HepG2 (cell line): ENCODE results near the gene MSI2. TPM values are rescaled to one million over a fixed set of nuclear protein-coding genes. Genes with fewer than 3 reads are reported as not detected.
A peak's percentile ranks its signal among the peaks of the same experiment; 100 is the strongest.

Source experiments
- CREB1 ChIP-seq, 2 experiments: fragments of 450-650 bp in 1 of 2; IDR thresholded peaks; 2 replicates each; pipeline ENCODE4 v1.6.1; 2016 to 2017; ENCODE audit warnings: control low read depth in 1 of 2, mild to moderate bottlenecking in 1 of 2, missing compliant biosample characterization in 1 of 2, missing genetic modification characterization in 1 of 2
- HMGA1 ChIP-seq: sonication (generic); formaldehyde crosslinking; conservative IDR thresholded peaks from 2 replicates; pipeline ENCODE4 v1.4.0; 2020; ENCODE audit warnings: missing genetic modification reagents
- HOXA5 ChIP-seq: sonication (generic); formaldehyde crosslinking; IDR thresholded peaks from 2 replicates; pipeline ENCODE4 v1.4.0; 2020; ENCODE audit warnings: missing genetic modification reagents
- HOXD1 ChIP-seq: sonication (generic); formaldehyde crosslinking; IDR thresholded peaks from 2 replicates; pipeline ENCODE4 v1.5.0; 2020; ENCODE audit warnings: missing genetic modification reagents
- KDM4B ChIP-seq: sonication (generic); formaldehyde crosslinking; IDR thresholded peaks from 2 replicates; pipeline ENCODE4 v1.4.0; 2020; ENCODE audit warnings: missing genetic modification reagents
- MED1 ChIP-seq: sonication (generic); formaldehyde crosslinking; IDR thresholded peaks from 2 replicates; pipeline ENCODE4 v1.4.0; 2020; ENCODE audit warnings: missing genetic modification reagents
- MEIS1 ChIP-seq: sonication (generic); formaldehyde crosslinking; IDR thresholded peaks from 2 replicates; pipeline ENCODE4 v1.9.0; 2021; ENCODE audit warnings: mild to moderate bottlenecking, missing genetic modification reagents, moderate library complexity, borderline replicate concordance
- MIXL1 ChIP-seq: IDR thresholded peaks from 2 replicates; pipeline ENCODE4 v1.6.1; 2016
- POLR2AphosphoS2 ChIP-seq: IDR thresholded peaks from 2 replicates; pipeline ENCODE4 v1.6.1; 2011; ENCODE audit warnings: low read depth, low read length, improper control_type of control experiment
- polyA plus RNA-seq, 8 experiments: library from polyadenylated mRNA; depleted of rRNA in 3 of 8; stranded (reverse) in 7 of 8; unstranded in 1 of 8; fragments of >200 nt; fragmentation: Illumina TruSeq in 4 of 8; extraction: Trizol in 4 of 8; gene quantifications; 2 replicates each; pipeline versions ENCODE4 v1.2.1 to v1.2.3, GENCODE V29; 2011 to 2016; ENCODE audit warnings: low read depth in 4 of 8, missing spikeins in 1 of 8, mixed read lengths in 1 of 8; ENCODE audit not compliant: insufficient read depth in 1 of 8
- total RNA-seq, 5 experiments: library from RNA; depleted of rRNA; stranded (reverse); fragments of >200 nt; fragmentation: Illumina TruSeq; extraction: Trizol; gene quantifications; 2 replicates each; pipeline ENCODE4 v1.2.3, GENCODE V29; 2016; ENCODE audit warnings: low read depth in 1 of 5
- TF ChIP-seq, protein P1 (sequence below): sonication (generic); formaldehyde crosslinking; IDR thresholded peaks from 2 replicates; pipeline ENCODE4 v1.5.0; 2020; ENCODE audit warnings: mild to moderate bottlenecking, missing genetic modification reagents
- TF ChIP-seq, protein P2 (sequence below): sonication (generic); formaldehyde crosslinking; IDR thresholded peaks from 2 replicates; pipeline ENCODE4 v1.5.0; 2020; ENCODE audit warnings: mild to moderate bottlenecking, missing genetic modification reagents
- TF ChIP-seq, protein P3 (sequence below): sonication (generic); formaldehyde crosslinking; IDR thresholded peaks from 2 replicates; pipeline ENCODE4 v1.5.1; 2020; ENCODE audit warnings: missing genetic modification reagents, mild to moderate bottlenecking, borderline replicate concordance
- TF ChIP-seq, protein P4 (sequence below): IDR thresholded peaks from 2 replicates; pipeline ENCODE4 v1.6.1; 2016; ENCODE audit warnings: control low read depth
- TF ChIP-seq, protein P5 (sequence below): sonication (generic); formaldehyde crosslinking; IDR thresholded peaks from 2 replicates; pipeline ENCODE4 v1.4.0; 2020; ENCODE audit warnings: mild to moderate bottlenecking, missing genetic modification reagents

The MSI2 gene
- total and polyA plus RNA-seq, 2 of the 13 experiments (the other 11 are each of a cell fraction or from before 2014, with no cell fraction given) = 77.5 to 78.4 TPM

DNA sequence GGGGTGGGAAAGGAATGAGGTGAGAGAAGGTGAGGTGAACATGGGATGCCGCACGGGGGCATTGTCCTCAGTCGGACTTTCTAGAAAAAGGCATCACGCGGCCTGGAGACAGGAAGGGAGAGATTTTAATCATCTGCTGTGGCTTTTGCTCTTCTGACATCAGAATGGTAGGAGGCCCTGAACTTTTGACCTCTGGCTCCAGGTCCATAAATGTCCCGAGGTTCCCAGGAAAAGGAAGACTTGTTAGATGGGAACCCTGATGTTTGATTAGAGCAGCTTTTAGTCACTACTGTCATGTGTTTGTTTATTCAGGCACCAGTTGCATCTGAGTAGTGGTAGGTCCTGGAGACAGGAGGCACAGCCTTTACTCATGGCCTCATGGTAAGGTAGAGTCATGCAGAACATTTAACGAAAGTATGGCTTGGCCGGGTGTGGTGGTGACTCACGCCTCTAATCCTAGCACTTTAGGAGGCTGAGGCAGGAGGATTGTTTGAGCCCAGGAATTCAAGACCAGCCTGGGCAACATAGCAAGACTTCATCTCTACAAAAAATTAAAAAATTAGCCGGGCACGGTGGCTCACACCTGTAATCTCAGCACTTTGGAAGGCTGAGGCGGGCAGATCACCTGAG, 203.1 kb downstream of the MSI2 start (continued):
- TF ChIP-seq, protein P1, sequence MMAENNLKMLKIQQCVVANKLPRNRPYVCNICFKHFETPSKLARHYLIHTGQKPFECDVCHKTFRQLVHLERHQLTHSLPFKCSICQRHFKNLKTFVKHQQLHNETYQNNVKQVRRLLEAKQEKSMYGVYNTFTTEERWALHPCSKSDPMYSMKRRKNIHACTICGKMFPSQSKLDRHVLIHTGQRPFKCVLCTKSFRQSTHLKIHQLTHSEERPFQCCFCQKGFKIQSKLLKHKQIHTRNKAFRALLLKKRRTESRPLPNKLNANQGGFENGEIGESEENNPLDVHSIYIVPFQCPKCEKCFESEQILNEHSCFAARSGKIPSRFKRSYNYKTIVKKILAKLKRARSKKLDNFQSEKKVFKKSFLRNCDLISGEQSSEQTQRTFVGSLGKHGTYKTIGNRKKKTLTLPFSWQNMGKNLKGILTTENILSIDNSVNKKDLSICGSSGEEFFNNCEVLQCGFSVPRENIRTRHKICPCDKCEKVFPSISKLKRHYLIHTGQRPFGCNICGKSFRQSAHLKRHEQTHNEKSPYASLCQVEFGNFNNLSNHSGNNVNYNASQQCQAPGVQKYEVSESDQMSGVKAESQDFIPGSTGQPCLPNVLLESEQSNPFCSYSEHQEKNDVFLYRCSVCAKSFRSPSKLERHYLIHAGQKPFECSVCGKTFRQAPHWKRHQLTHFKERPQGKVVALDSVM (CRISPR knock-in tag) = peak; percentile 96
- peak; percentile 97 for TF ChIP-seq MED1
- peak; percentile 78; the same call in 1 of the 2 replicates for TF ChIP-seq MIXL1 (CRISPR knock-in tag)
- TF ChIP-seq HOXD1 (CRISPR knock-in tag) = peak; percentile 72; the same call in 1 of the 2 replicates
- TF ChIP-seq, protein P2, sequence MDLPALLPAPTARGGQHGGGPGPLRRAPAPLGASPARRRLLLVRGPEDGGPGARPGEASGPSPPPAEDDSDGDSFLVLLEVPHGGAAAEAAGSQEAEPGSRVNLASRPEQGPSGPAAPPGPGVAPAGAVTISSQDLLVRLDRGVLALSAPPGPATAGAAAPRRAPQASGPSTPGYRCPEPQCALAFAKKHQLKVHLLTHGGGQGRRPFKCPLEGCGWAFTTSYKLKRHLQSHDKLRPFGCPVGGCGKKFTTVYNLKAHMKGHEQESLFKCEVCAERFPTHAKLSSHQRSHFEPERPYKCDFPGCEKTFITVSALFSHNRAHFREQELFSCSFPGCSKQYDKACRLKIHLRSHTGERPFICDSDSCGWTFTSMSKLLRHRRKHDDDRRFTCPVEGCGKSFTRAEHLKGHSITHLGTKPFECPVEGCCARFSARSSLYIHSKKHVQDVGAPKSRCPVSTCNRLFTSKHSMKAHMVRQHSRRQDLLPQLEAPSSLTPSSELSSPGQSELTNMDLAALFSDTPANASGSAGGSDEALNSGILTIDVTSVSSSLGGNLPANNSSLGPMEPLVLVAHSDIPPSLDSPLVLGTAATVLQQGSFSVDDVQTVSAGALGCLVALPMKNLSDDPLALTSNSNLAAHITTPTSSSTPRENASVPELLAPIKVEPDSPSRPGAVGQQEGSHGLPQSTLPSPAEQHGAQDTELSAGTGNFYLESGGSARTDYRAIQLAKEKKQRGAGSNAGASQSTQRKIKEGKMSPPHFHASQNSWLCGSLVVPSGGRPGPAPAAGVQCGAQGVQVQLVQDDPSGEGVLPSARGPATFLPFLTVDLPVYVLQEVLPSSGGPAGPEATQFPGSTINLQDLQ (CRISPR knock-in tag) = no peak
- TF ChIP-seq, protein P3, sequence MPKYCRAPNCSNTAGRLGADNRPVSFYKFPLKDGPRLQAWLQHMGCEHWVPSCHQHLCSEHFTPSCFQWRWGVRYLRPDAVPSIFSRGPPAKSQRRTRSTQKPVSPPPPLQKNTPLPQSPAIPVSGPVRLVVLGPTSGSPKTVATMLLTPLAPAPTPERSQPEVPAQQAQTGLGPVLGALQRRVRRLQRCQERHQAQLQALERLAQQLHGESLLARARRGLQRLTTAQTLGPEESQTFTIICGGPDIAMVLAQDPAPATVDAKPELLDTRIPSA (CRISPR knock-in tag) = no peak
- TF ChIP-seq HMGA1 (CRISPR knock-in tag) = no peak
- TF ChIP-seq, protein P4, sequence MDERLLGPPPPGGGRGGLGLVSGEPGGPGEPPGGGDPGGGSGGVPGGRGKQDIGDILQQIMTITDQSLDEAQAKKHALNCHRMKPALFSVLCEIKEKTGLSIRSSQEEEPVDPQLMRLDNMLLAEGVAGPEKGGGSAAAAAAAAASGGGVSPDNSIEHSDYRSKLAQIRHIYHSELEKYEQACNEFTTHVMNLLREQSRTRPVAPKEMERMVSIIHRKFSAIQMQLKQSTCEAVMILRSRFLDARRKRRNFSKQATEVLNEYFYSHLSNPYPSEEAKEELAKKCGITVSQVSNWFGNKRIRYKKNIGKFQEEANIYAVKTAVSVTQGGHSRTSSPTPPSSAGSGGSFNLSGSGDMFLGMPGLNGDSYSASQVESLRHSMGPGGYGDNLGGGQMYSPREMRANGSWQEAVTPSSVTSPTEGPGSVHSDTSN (CRISPR knock-in tag) = no peak
- peak; percentile 66 for TF ChIP-seq CREB1 (IDR thresholded peaks at IDR 0.05)
- peak; percentile 89 for TF ChIP-seq CREB1 (CRISPR knock-in tag; IDR thresholded peaks at IDR 0.05)
- no peak for TF ChIP-seq KDM4B (CRISPR knock-in tag)
- TF ChIP-seq, protein P5, sequence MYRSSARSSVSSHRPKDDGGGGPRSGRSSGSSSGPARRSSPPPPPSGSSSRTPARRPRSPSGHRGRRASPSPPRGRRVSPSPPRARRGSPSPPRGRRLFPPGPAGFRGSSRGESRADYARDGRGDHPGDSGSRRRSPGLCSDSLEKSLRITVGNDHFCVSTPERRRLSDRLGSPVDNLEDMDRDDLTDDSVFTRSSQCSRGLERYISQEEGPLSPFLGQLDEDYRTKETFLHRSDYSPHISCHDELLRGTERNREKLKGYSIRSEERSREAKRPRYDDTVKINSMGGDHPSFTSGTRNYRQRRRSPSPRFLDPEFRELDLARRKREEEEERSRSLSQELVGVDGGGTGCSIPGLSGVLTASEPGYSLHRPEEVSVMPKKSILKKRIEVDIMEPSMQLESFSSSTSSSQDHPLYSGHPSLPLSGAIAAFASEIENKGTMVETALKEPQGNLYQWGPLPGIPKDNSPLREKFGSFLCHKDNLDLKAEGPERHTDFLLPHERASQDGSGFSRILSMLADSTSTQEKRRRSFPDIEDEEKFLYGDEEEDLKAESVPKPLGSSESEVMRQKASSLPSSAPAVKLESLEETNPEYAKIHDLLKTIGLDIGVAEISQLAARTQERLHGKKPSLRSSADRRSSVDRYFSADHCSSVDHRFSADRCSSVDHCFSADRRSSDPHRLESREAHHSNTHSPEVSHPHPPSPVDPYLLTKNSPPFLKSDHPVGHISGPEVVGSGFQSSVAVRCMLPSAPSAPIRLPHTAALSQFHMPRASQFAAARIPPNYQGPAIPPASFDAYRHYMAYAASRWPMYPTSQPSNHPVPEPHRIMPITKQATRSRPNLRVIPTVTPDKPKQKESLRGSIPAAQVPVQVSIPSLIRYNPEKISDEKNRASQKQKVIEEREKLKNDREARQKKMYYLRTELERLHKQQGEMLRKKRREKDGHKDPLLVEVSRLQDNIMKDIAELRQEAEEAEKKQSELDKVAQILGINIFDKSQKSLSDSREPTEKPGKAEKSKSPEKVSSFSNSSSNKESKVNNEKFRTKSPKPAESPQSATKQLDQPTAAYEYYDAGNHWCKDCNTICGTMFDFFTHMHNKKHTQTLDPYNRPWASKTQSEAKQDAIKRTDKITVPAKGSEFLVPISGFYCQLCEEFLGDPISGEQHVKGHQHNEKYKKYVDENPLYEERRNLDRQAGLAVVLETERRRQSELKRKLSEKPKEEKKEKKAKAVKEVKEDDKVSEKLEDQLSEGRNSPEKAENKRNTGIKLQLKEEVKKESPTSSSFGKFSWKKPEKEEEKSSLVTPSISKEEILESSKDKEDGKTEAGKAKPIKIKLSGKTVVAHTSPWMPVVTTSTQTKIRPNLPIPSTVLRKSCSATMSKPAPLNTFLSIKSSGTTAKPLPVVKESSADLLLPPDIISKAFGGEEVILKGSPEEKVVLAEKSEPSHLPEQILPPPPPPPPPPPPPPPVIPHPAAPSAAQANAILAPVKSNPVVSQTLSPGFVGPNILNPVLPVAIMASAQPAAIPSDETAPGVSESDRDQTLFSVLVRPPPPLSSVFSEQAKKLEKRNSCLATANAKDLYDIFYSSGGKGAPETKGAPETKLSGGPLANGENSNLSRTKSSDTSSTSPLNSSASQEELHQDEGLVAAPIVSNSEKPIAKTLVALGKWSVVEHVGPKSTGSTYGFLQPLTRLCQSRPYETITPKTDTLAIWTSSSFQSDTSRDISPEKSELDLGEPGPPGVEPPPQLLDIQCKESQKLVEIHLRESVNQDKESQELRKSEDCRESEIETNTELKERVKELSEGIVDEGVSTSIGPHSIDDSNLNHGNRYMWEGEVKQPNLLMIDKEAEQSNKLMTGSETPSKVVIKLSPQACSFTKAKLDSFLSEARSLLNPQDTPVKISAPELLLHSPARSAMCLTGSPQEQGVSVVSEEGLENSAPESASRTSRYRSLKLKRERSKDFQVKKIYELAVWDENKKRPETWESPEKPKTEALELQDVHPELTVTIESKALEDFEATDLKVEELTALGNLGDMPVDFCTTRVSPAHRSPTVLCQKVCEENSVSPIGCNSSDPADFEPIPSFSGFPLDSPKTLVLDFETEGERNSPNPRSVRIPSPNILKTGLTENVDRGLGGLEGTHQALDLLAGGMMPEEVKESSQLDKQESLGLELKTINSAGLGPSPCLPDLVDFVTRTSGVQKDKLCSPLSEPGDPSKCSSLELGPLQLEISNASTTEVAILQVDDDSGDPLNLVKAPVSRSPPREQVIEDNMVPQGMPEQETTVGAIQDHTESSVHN (CRISPR knock-in tag) = no peak
- TF ChIP-seq MEIS1 (CRISPR knock-in tag) = peak; percentile 39; the same call in 1 of the 2 replicates
- TF ChIP-seq POLR2AphosphoS2 = no peak
- TF ChIP-seq HOXA5 (CRISPR knock-in tag) = peak; percentile 80
